Colonic mucosa (tissue), 4 donors: ENCODE data around the gene CCDC82. TPM values are rescaled to one million over a fixed set of nuclear protein-coding genes. Genes with fewer than 3 reads are reported as not detected.
A peak's percentile ranks its signal among the peaks of the same experiment; 100 is the strongest.

Experiments
- DNase-seq: peaks from one replicate; pipeline ENCODE4 v3.0.0-alpha.2; 2020
- H3K27ac ChIP-seq: fragments of 200-600 bp; one replicate; pipeline ENCODE4 v1.8.0; 2021
- H3K27me3 ChIP-seq: fragments of 200-600 bp; one replicate; pipeline ENCODE4 v1.8.0; 2021
- H3K36me3 ChIP-seq: fragments of 200-600 bp; one replicate; pipeline ENCODE4 v1.8.0; 2021
- H3K4me1 ChIP-seq: fragments of 200-600 bp; one replicate; pipeline ENCODE4 v1.8.0; 2021; ENCODE audit warnings: mild to moderate bottlenecking
- H3K4me3 ChIP-seq: fragments of 200-600 bp; one replicate; pipeline ENCODE4 v1.8.0; 2021
- H3K9ac ChIP-seq, 2 donors: one replicate each; pipeline ENCODE4 v1.7.0; 2013; ENCODE audit warnings: control low read depth in 2 of 2, low read depth in 2 of 2, low read length in 2 of 2
- H3K9me3 ChIP-seq: fragments of 200-600 bp; one replicate; pipeline ENCODE4 v1.8.0; 2021
- CTCF ChIP-seq: fragments of 200-600 bp; IDR thresholded peaks from one replicate; pipeline ENCODE4 v1.8.0; 2022; ENCODE audit warnings: antibody characterized with exemption, mild to moderate bottlenecking
- intact Hi-C: fragments of 100-400 bp; cut with DNase I; formaldehyde crosslinking; loops from one replicate; pipeline ENCODE4 v1.14.1; 2022
- total RNA-seq, 2 donors: library from RNA; stranded (reverse); fragmentation: NEBNext Ultra II Directional in 1 of 2; extraction: Animal tissue kit (Norgen Biotek cat#: 25700) in 1 of 2; gene quantifications; one replicate each; pipeline ENCODE4 v1.2.1, GENCODE V29; 2021
- donor health status: healthy.
- donor health status: DM: no; HTN: no; CAD: no.
- donor health status: DM: no; HTN: no; CAD: no.

Gene CCDC82
- total RNA-seq, 2 donors from 2014 or later = 11.6 to 20.4 TPM

- H3K4me1 ChIP-seq = peaks cover 28% of the 10 kb centered on the region
These were observed 79.5 kb downstream of the CCDC82 start for GRCh38 chr11:96310236-96310635.

GRCh38 chr11:96309643-96310017 lies 80.1 kb downstream of the CCDC82 start:
- Histone ChIP-seq H3K9ac (no peak overlapping the region), H3K9me3 (no peaks in the 10 kb centered on the region), H3K27ac (no peak overlapping the region), H3K36me3 (no peaks in the 10 kb centered on the region), H3K4me1 (peaks cover 22% of the 10 kb centered on the region), H3K27me3 (no peaks in the 10 kb centered on the region), H3K4me3 (no peak overlapping the region)
- intact Hi-C loops = no loop called here
- DNase-seq = no peak
- no peak for TF ChIP-seq CTCF

More at GRCh38 chr11:96310236-96310635, 79.5 kb downstream of the CCDC82 start:
- Histone ChIP-seq H3K36me3 (no peaks in the 10 kb centered on the region), H3K9me3 (no peaks in the 10 kb centered on the region), H3K27ac (peak overlapping the region; percentile 71), H3K4me3 (no peak overlapping the region), H3K27me3 (no peaks in the 10 kb centered on the region), H3K9ac (peak overlapping the region in 1 of 2 donors; percentile 9)
- DNase-seq = no peak
- intact Hi-C loops = no loop called here
- TF ChIP-seq CTCF = no peak

- Histone ChIP-seq H3K27me3 (no peaks in the 10 kb centered on the region), H3K9ac (no peak overlapping the region), H3K36me3 (no peaks in the 10 kb centered on the region), H3K4me3 (no peak overlapping the region), H3K4me1 (peaks cover 17% of the 10 kb centered on the region), H3K27ac (no peak overlapping the region), H3K9me3 (no peaks in the 10 kb centered on the region)
- intact Hi-C loops = no loop called here
- TF ChIP-seq CTCF = no peak
- no peak for DNase-seq
These were observed 80.6 kb downstream of the CCDC82 start for GRCh38 chr11:96309016-96309642.

GRCh38 chr11:96307776-96308140 lies 82.0 kb downstream of the CCDC82 start:
- intact Hi-C loops = no loop called here
- Histone ChIP-seq H3K27ac (peak overlapping the region; percentile 88), H3K4me3 (peak overlapping the region; percentile 2), H3K27me3 (no peaks in the 10 kb centered on the region), H3K9me3 (no peaks in the 10 kb centered on the region), H3K9ac (peak overlapping the region in 1 of 2 donors; percentile 30), H3K36me3 (no peaks in the 10 kb centered on the region), H3K4me1 (peaks cover 21% of the 10 kb centered on the region)
- DNase-seq = peak; percentile 75
- no peak for TF ChIP-seq CTCF

- H3K27ac ChIP-seq = peak overlapping the region; percentile 88
- H3K36me3 ChIP-seq = no peaks in the 10 kb centered on the region
- H3K9me3 ChIP-seq = no peaks in the 10 kb centered on the region
- H3K4me1 ChIP-seq = peaks cover 27% of the 10 kb centered on the region
- intact Hi-C loops = no loop called here
- peak overlapping the region; percentile 30 to 46 for H3K9ac ChIP-seq
- peak; percentile 94 for DNase-seq
- peak overlapping the region; percentile 2 for H3K4me3 ChIP-seq
- H3K27me3 ChIP-seq = no peaks in the 10 kb centered on the region
- no peak for TF ChIP-seq CTCF
These were observed 82.6 kb downstream of the CCDC82 start for GRCh38 chr11:96306933-96307775.
